ENCODE data around the gene RNF169.
A peak's percentile ranks its signal among the peaks of the same experiment; 100 is the strongest.
"Not testable (repeated sequence)": the region's sequence is repeated elsewhere in the genome, so short reads cannot be mapped to it uniquely, and the experiment has no call there.

RNF169 gene

GRCh38 chr11:74742070-74742469 is 6.6 kb upstream of the RNF169 start:
- no peak for DNase-seq (ENCODE audit: low read depth)
- H3K4me3 ChIP-seq (ENCODE audit: low read length) = no peak overlapping the region
- TF ChIP-seq CTCF (conservative IDR thresholded peaks at IDR 0.05; ENCODE audit: low read length) = no peak

- DNase-seq (ENCODE audit: low read depth) = no peak
- no peak for TF ChIP-seq CTCF (conservative IDR thresholded peaks at IDR 0.05; ENCODE audit: low read length)
- no peak overlapping the region for H3K4me3 ChIP-seq (ENCODE audit: low read length)
Observed at GRCh38 chr11:74743640-74744039, 5.0 kb upstream of the RNF169 start.

GRCh38 chr11:74744277-74744676 is 4.4 kb upstream of the RNF169 start:
- no peak for TF ChIP-seq CTCF (conservative IDR thresholded peaks at IDR 0.05; ENCODE audit: low read length)
- DNase-seq (ENCODE audit: low read depth) = no peak

GRCh38 chr11:74746868-74747267 is 1.8 kb upstream of the RNF169 start:
- no peak overlapping the region for H3K4me3 ChIP-seq (ENCODE audit: low read length)
- DNase-seq (ENCODE audit: low read depth) = no peak
- TF ChIP-seq CTCF (conservative IDR thresholded peaks at IDR 0.05; ENCODE audit: low read length) = no peak

More at GRCh38 chr11:74744277-74744676, 4.4 kb upstream of the RNF169 start:
- H3K4me3 ChIP-seq (ENCODE audit: low read length) = no peak overlapping the region

- DNase-seq (ENCODE audit: low read depth) = peak; percentile 22
- peak overlapping the region; percentile 84 for H3K4me3 ChIP-seq (ENCODE audit: low read length)
- no peak for TF ChIP-seq CTCF (conservative IDR thresholded peaks at IDR 0.05; ENCODE audit: low read length)
Observed at GRCh38 chr11:74749127-74749964, 697 bp downstream of the RNF169 start.

- no peak for DNase-seq (ENCODE audit: low read depth)
- H3K4me3 ChIP-seq (ENCODE audit: low read length) = peak overlapping the region; percentile 84
- no peak for TF ChIP-seq CTCF (conservative IDR thresholded peaks at IDR 0.05; ENCODE audit: low read length)
Observed at GRCh38 chr11:74749965-74750296, 1.3 kb downstream of the RNF169 start.

- not testable (repeated sequence) for DNase-seq (ENCODE audit: low read depth)
Observed at GRCh38 chr11:74750598-74750997, 1.9 kb downstream of the RNF169 start.

More at GRCh38 chr11:74750598-74750997, 1.9 kb downstream of the RNF169 start:
- H3K4me3 ChIP-seq (ENCODE audit: low read length) = not testable (repeated sequence)

Measured in AG10803 (cell line).